Keratinocyte (primary cell): ENCODE results near the gene UPK3A.

Experiments used
- EZH2 ChIP-seq: IDR thresholded peaks from one replicate; pipeline ENCODE4 v1.6.1; 2012; ENCODE audit warnings: inconsistent platforms, mild to moderate bottlenecking, low read length, moderate library complexity
- TF ChIP-seq, protein P1 (sequence below), 3 experiments: IDR thresholded peaks in 1 of 3; conservative IDR thresholded peaks in 1 of 3; optimal IDR thresholded peaks in 1 of 3; 2 replicates in 2 of 3; 3 replicates in 1 of 3; pipeline versions ENCODE3 to v1.5.1; 2011; ENCODE audit warnings: low read length in 3 of 3, mild to moderate bottlenecking in 3 of 3, moderate library complexity in 2 of 3, control low read depth in 1 of 3, inconsistent platforms in 1 of 3; ENCODE audit not compliant: insufficient read depth in 2 of 3; ENCODE audit errors: extremely low read depth in 1 of 3

DNA sequence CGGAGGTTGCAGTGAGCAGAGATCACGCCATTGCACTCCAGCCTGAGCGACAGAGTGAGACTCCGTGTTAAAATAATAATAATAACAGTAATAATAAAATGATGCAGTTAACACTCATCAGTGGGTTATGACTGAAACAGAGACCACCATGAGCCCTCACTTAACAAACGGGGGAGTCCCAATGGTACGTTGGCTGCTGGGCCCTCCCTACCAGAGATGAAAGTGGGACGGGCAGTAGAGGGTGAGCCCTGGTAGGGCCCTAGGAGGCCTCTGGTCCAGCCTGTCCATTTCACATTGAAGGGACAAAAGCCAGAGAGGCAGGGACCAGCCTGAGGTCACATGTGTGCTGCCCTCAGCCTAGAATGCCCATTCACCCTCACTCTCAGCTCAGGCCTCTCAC is 30.4 kb upstream of the UPK3A start:
- TF ChIP-seq, protein P1, sequence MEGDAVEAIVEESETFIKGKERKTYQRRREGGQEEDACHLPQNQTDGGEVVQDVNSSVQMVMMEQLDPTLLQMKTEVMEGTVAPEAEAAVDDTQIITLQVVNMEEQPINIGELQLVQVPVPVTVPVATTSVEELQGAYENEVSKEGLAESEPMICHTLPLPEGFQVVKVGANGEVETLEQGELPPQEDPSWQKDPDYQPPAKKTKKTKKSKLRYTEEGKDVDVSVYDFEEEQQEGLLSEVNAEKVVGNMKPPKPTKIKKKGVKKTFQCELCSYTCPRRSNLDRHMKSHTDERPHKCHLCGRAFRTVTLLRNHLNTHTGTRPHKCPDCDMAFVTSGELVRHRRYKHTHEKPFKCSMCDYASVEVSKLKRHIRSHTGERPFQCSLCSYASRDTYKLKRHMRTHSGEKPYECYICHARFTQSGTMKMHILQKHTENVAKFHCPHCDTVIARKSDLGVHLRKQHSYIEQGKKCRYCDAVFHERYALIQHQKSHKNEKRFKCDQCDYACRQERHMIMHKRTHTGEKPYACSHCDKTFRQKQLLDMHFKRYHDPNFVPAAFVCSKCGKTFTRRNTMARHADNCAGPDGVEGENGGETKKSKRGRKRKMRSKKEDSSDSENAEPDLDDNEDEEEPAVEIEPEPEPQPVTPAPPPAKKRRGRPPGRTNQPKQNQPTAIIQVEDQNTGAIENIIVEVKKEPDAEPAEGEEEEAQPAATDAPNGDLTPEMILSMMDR (optimal IDR thresholded peaks at IDR 0.05 in 1 of 3, IDR thresholded peaks at IDR 0.05 in 1 of 3, conservative IDR thresholded peaks at IDR 0.05 in 1 of 3; ENCODE audit: extremely low read depth in 1 of 3, insufficient read depth in 2 of 3, low read length in 3 of 3): no peak
- no peak for TF ChIP-seq EZH2
